Glutamatergic neuron (in vitro differentiated cells): ENCODE measurements around the gene C16orf96. TPM values are rescaled to one million over a fixed set of nuclear protein-coding genes. Genes with fewer than 3 reads are reported as not detected.

Source experiments
- DNase-seq: peaks from one replicate; pipeline ENCODE4 v3.0.0; 2022
- H3K27ac Mint-ChIP-seq: one replicate; pipeline ENCODE4 v1.8.0; 2020; ENCODE audit warnings: mild to moderate bottlenecking, mixed read lengths, inconsistent platforms; ENCODE audit not compliant: unreplicated experiment
- H3K27me3 Mint-ChIP-seq: one replicate; pipeline ENCODE4 v1.8.0; 2020; ENCODE audit warnings: mild to moderate bottlenecking, moderate library complexity, mixed read lengths, inconsistent platforms; ENCODE audit not compliant: unreplicated experiment
- H3K36me3 Mint-ChIP-seq: one replicate; pipeline ENCODE4 v1.8.0; 2020; ENCODE audit warnings: mild to moderate bottlenecking, mixed read lengths, inconsistent platforms; ENCODE audit not compliant: unreplicated experiment
- H3K4me1 Mint-ChIP-seq: one replicate; pipeline ENCODE4 v1.8.0; 2020; ENCODE audit warnings: mild to moderate bottlenecking, low read depth, mixed read lengths, inconsistent platforms; ENCODE audit not compliant: unreplicated experiment
- H3K4me3 Mint-ChIP-seq: one replicate; pipeline ENCODE4 v1.8.0; 2020; ENCODE audit warnings: mild to moderate bottlenecking, mixed read lengths, inconsistent platforms; ENCODE audit not compliant: unreplicated experiment
- H3K9me3 Mint-ChIP-seq: one replicate; pipeline ENCODE4 v1.8.0; 2020; ENCODE audit warnings: mild to moderate bottlenecking, moderate library complexity, mixed read lengths, inconsistent platforms; ENCODE audit not compliant: unreplicated experiment
- total RNA-seq: library from RNA; stranded (reverse); fragmentation: NEBNext Ultra II Directional; extraction: Animal tissue kit (Norgen Biotek cat#: 25700); gene quantifications from one replicate; pipeline ENCODE4 v1.2.1, GENCODE V29; 2021; ENCODE audit not compliant: unreplicated experiment
- TF ChIP-seq, protein P1 (sequence below): fragments of 200-600 bp; sonication (generic); IDR thresholded peaks from one replicate; pipeline ENCODE4 v1.5.0; 2021; ENCODE audit not compliant: partially characterized antibody, unreplicated experiment

C16orf96 gene
- total RNA-seq, 1 donor from 2014 or later, result 0.83 TPM

DNA sequence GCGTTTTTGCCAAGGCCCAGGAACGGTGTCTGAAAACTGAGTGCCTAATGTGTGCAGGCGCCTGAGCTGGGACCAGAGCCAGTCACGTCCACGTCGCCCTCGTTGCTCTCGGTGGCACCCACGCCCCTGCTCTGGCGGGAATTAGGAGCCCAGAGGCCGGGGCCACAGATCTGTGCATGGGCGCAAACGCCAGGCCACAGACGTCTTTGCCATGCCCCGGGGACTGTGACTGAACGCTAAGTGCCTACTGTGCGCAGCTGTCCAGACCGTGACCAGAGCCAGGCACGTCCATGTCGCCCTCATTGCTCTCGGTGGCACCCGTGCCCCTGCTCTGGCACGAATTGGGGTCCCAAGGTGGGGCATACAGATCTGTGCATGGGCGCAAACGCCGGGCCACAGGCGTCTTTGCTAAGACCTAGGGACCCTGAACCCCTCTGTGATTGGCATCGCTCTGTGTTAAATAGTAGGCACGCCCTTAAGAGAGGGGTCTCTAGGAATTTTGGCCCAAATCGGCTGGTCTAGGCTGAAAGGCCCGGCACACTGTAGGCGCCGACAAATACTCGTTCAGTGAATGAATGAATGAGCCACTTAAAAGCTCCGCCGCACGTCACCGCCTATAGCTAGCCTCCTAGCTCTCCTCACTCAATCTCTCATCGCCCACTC lies 59.4 kb downstream of the C16orf96 start:
- H3K9me3 Mint-ChIP-seq, result peaks cover 5% of the 10 kb centered on the region
- TF ChIP-seq, protein P1, sequence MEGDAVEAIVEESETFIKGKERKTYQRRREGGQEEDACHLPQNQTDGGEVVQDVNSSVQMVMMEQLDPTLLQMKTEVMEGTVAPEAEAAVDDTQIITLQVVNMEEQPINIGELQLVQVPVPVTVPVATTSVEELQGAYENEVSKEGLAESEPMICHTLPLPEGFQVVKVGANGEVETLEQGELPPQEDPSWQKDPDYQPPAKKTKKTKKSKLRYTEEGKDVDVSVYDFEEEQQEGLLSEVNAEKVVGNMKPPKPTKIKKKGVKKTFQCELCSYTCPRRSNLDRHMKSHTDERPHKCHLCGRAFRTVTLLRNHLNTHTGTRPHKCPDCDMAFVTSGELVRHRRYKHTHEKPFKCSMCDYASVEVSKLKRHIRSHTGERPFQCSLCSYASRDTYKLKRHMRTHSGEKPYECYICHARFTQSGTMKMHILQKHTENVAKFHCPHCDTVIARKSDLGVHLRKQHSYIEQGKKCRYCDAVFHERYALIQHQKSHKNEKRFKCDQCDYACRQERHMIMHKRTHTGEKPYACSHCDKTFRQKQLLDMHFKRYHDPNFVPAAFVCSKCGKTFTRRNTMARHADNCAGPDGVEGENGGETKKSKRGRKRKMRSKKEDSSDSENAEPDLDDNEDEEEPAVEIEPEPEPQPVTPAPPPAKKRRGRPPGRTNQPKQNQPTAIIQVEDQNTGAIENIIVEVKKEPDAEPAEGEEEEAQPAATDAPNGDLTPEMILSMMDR, result no peak
- H3K4me3 Mint-ChIP-seq, result peak overlapping the region; percentile 80
- no peak for DNase-seq
- H3K27me3 Mint-ChIP-seq, result peaks cover 10% of the 10 kb centered on the region
- H3K4me1 Mint-ChIP-seq, result peaks cover 8% of the 10 kb centered on the region
- H3K36me3 Mint-ChIP-seq, result no peaks in the 10 kb centered on the region
- H3K27ac Mint-ChIP-seq, result peak overlapping the region; percentile 92

- H3K36me3 Mint-ChIP-seq, result no peaks in the 10 kb centered on the region
- peak; percentile 98 for DNase-seq
- H3K4me3 Mint-ChIP-seq, result peak overlapping the region; percentile 93
- TF ChIP-seq, protein P1, result no peak
- H3K27ac Mint-ChIP-seq, result peak overlapping the region; percentile 98
- H3K27me3 Mint-ChIP-seq, result peaks cover 10% of the 10 kb centered on the region
- H3K9me3 Mint-ChIP-seq, result peaks cover 6% of the 10 kb centered on the region
- H3K4me1 Mint-ChIP-seq, result peaks cover 8% of the 10 kb centered on the region
Measured at GRCh38 chr16:4616047-4616811, 60.1 kb downstream of the C16orf96 start.

DNA sequence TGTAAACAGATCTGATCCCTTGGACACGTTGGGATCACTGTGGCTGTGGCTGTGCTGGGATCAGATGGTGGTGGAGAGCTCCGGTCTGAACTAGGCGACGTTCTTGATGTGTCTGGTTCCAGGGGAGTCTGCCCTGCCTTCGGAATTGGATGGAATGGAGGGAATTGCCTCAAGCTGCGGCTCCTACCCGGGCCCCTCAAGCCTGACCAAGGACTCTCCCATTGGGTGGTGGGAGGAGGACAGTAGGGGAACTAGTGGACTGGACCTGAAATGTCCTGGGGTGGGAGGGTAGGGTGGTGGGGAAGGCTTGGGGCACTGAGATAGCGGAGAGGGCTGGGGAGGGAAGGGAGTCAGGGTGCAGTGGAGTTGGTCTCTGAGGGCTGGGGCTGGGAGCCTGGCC lies 61.7 kb downstream of the C16orf96 start:
- Mint-ChIP-seq H3K4me1 (peaks cover 5% of the 10 kb centered on the region), H3K36me3 (no peaks in the 10 kb centered on the region), H3K27ac (peak overlapping the region; percentile 98), H3K4me3 (peak overlapping the region; percentile 49), H3K27me3 (peaks cover 8% of the 10 kb centered on the region), H3K9me3 (peaks cover 6% of the 10 kb centered on the region)
- TF ChIP-seq, protein P1, result no peak
- DNase-seq, result no peak

GRCh38 chr16:4618645-4619418 lies 62.7 kb downstream of the C16orf96 start:
- TF ChIP-seq, protein P1, result no peak
- no peaks in the 10 kb centered on the region for H3K36me3 Mint-ChIP-seq
- H3K4me3 Mint-ChIP-seq, result no peak overlapping the region
- no peak for DNase-seq
- H3K9me3 Mint-ChIP-seq, result peaks cover 8% of the 10 kb centered on the region
- peaks cover 9% of the 10 kb centered on the region for H3K27me3 Mint-ChIP-seq
- H3K27ac Mint-ChIP-seq, result no peak overlapping the region
- peaks cover 5% of the 10 kb centered on the region for H3K4me1 Mint-ChIP-seq
